GM12878 (cell line): ENCODE measurements around the gene PDS5A.

Source experiments
- NRF1 ChIP-seq: conservative IDR thresholded peaks from 2 replicates; pipeline ENCODE4 v1.6.1; 2011; ENCODE audit warnings: mild to moderate bottlenecking, low read depth, low read length, improper control_type of control experiment
- WRNIP1 ChIP-seq: IDR thresholded peaks from 2 replicates; pipeline ENCODE4 v1.6.1; 2011; ENCODE audit warnings: low read depth, low read length, improper control_type of control experiment, borderline replicate concordance
- ZNF384 ChIP-seq: IDR thresholded peaks from 2 replicates; pipeline ENCODE4 v1.6.1; 2012; ENCODE audit warnings: low read depth, mild to moderate bottlenecking, low read length, improper control_type of control experiment, borderline replicate concordance

DNA sequence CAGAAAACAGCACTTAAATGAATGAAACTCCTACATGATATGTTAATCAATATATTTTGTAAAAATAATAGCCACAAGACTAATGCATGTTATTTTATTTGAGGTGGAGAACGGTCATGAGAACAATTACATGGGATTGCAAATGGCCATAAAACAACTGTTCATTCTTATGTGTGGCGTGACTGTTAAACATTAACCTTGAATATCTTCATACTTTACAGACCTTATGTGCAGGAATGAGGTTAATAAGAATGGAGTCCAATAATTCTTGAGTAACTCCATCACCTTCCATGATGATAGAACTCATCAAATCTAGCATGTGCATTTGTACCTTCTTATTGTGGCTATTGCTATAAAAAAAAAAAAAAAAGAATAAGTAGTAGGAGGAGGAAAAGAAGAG, 55.3 kb downstream of the PDS5A start:
- TF ChIP-seq WRNIP1 (no peak), NRF1 (no peak), ZNF384 (no peak)
